NK-92 (cell line): ENCODE data around the gene NGLY1.

Source experiments
- DNase-seq: peaks from one replicate; lab custom pipeline; 2025; ENCODE audit not compliant: unreplicated experiment; lab: John Stamatoyannopoulos, UW

Gene NGLY1

DNA sequence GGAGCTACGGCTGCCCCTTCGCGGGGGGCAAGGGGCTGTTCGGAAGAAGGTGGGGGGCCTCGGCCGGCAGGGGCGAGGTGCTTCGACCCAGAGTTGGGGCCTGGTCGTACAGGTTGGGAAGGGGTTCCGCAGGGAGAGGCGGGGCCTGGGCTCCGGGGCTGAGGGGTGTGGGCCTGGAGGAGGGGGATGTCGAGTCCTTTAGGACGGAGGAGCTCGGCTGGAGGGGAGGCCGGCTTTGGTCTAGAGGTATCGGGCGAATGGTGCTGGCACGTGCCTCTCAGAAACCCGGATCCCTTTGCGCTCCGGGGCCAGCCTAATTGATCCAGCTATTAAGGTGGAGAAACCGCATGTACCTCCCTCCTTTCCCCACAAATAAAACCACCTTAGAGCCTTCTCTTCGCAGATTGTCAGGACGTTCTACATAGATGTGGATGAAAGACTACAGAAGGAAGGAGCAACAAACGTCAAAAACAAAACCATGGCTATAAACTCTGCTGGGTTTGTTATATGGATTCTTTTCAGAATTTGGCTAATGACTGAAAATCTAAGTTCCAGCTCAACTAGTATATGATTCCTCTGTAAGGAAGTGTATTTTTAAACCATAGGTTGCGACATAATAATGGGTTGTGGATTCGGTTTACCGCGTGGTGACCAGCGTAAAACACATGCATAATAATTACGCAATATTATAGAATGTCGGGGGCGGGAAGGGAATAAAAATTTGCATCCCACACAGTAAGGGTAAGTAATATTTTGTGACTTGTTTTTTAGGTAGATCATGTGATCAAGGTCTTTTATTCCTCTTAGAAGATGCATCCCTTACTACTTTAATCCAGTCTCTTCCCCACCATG, 644 bp upstream of the NGLY1 start:
- DNase-seq = no peak

GRCh38 chr3:25782636-25782937, 656 bp downstream of the NGLY1 start:
- no peak for DNase-seq

GRCh38 chr3:25781758-25782594, 1.3 kb downstream of the NGLY1 start:
- no peak for DNase-seq

- DNase-seq = no peak
Observed at GRCh38 chr3:25781145-25781757, 2.0 kb downstream of the NGLY1 start.

DNA sequence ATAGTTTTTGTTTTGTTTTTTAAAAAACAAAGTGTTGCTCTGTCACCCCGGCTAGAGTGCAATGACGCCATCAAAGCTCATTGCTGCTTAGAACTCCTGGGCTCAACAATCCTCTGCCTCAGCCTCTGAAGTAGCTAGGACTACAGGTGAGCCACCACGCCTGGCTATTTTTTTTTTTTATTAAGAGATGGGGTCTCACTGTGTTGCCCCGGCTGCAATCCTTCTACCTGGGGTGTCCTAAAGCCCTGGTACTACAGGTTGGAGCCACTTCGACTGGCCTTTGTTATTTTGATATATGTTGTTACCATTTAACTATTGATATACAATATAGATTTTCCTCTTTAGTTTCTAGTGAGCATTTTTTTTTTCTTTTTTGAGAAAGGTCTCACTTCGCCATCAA, 2.6 kb downstream of the NGLY1 start:
- no peak for DNase-seq

- no peak for DNase-seq
Observed at GRCh38 chr3:25775936-25776335, 7.3 kb downstream of the NGLY1 start.

- DNase-seq = no peak
Observed at GRCh38 chr3:25768851-25769250, 14.4 kb downstream of the NGLY1 start.

DNA sequence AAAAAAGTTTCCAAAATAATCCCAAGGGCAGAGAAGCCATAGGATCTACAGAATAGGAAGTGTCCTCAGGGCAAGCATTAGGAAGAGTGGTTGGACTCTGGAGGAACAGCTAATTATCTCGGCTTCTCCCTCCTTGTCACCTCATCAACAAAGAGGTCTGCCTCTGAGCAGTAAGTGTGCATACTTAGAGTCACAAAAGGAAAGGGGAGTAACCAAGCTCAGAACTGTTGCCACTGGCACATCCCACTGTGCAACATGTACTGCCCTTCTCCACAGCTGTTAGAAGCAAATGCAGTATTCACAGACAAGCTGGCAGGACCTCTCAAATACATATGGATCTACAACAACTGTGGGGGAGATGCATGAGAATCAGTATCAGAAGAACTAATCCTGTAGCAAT, 31.5 kb downstream of the NGLY1 start:
- no peak for DNase-seq

DNA sequence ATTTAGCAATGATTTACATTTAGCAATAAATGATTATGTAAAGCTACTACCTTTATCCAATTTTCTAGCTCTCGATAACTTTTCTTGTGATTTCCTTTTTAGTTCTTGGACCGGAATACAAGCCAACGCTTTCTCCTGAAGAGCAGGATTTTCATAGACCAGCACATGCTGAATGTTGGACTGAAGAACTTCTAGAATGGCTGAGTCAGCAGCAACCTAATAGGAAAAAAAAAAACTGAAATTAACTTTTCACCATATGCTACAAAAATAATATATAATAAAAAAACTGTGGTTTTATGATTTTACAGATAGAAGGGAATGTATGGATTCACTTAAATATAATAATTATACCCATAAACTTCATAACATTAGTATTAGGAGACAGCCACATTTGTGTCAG, 32.2 kb downstream of the NGLY1 start:
- no peak for DNase-seq

DNA sequence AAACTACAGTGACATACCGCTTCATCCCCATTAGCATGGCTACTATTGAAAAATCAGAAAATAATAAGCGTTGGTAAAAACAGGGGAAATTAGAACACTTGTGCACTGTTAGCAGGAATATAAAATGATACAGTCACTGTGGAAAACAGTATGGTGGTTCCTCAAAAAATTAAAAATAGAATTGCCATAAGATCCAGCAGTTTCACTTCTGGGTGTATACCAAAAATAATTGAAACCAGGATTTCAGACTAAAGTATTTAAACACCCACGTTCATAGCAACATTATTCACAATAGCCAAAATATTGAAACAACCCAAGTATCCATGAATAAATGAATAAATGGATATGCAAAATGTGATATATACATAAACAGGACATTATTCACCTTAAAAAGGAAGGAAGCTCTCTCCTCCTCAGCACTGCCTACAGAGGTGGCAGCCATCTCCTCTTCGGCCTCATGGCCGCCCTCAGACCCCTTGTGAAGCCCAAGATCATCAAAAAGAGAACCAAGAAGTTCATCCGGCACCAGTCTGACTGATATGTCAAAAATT, 34.1 kb downstream of the NGLY1 start:
- no peak for DNase-seq

DNA sequence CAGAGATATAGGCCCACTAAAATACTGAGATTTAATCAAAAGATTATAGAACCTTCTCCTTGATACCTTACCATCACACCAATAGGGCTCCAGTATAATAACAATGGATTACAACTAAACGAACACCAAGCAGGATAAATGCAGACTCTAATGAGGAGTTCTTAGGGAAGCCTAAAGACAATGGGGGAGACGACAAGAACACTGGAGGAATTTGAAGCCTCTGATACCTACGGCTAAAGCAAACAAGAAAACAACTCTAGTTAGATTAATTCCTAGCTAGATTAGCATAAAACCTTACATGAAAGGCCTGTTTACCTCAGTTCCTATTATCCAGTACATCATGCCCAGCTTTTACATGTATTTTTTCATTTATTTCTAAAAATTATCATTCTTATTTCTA, 35.1 kb downstream of the NGLY1 start:
- no peak for DNase-seq

GRCh38 chr3:25747033-25747432, 36.2 kb downstream of the NGLY1 start:
- DNase-seq = no peak

- DNase-seq = no peak
Observed at GRCh38 chr3:25744470-25744869, 38.8 kb downstream of the NGLY1 start.

- DNase-seq = no peak
Observed at GRCh38 chr3:25728101-25728500, 55.1 kb downstream of the NGLY1 start.

GRCh38 chr3:25727316-25727715, 55.9 kb downstream of the NGLY1 start:
- no peak for DNase-seq

GRCh38 chr3:25725810-25726209, 57.4 kb downstream of the NGLY1 start:
- DNase-seq = no peak

GRCh38 chr3:25724948-25725645, 58.1 kb downstream of the NGLY1 start:
- no peak for DNase-seq

DNA sequence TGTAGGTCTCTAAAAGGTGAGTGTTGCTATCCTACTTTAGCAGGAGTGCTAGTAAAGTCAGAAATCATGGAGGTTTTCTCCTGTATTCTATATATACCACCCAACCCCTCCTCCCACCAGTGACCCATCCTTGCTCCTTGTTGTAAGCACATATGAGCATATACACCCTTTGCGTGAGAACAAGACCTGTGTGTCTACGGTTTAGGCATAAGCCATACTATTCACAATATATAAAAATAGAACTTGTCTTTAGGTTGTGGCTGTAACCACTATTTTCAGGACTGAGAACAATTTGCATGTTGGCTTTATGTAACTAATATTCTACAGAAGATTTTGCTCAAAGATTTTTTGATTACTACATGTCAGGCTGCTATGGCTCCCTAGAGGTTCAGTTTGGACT, 59.4 kb downstream of the NGLY1 start:
- DNase-seq = no peak

DNA sequence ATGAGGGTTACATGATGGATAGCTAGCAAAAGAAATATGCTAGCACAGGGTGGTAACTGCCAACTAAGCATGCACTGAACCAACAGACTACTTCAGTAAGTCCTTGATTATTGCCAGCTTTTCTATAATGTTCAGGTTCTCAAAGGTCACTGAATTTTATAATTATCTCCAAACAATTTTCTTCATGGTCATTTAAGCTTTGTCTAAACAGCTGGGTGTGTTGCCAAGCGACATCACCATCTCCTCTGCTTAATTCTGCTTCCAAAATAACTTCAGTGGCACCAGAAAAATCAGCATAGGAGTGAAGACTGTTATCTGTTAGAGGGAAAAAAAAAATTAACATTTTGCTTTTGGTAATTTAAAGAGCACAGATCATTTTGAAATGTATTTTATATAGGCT, 63.9 kb downstream of the NGLY1 start:
- no peak for DNase-seq

- no peak for DNase-seq
Observed at GRCh38 chr3:25713341-25713985, 69.8 kb downstream of the NGLY1 start.

GRCh38 chr3:25711090-25711489, 72.2 kb downstream of the NGLY1 start:
- no peak for DNase-seq
